ENCODE results near the gene C11orf24. TPM values are rescaled to one million over a fixed set of nuclear protein-coding genes. Genes with fewer than 3 reads are reported as not detected.

Gene C11orf24
- total RNA-seq, 1 donor from 2014 or later = 123 TPM

- no peaks in the 10 kb centered on the region for H3K27me3 ChIP-seq
- no peaks in the 10 kb centered on the region for H3K4me1 ChIP-seq
- intact Hi-C loops (cut with DNase I) = no loop called here
- peak in 1 of 2 donors; percentile 58 for DNase-seq (ENCODE audit: low spot score in 2 of 2)
- no peak overlapping the region for H3K4me3 ChIP-seq
- peaks cover 68 to 76% of the 10 kb centered on the region in 2 donors for H3K36me3 ChIP-seq
- no peak for TF ChIP-seq CTCF (IDR thresholded peaks at IDR 0.05)
- no peaks in the 10 kb centered on the region for H3K9me3 ChIP-seq
- no peak overlapping the region for H3K27ac ChIP-seq
These were observed 8.2 kb downstream of the C11orf24 start for GRCh38 chr11:68263444-68264035.

GRCh38 chr11:68262544-68262827, 9.3 kb downstream of the C11orf24 start:
- no peak for TF ChIP-seq CTCF (IDR thresholded peaks at IDR 0.05)
- Histone ChIP-seq H3K4me1 (peaks cover 0 to 3% of the 10 kb centered on the region in 2 donors), H3K9me3 (no peaks in the 10 kb centered on the region), H3K27ac (no peak overlapping the region), H3K36me3 (peaks cover 62 to 70% of the 10 kb centered on the region in 2 donors), H3K27me3 (no peaks in the 10 kb centered on the region), H3K4me3 (no peak overlapping the region)
- intact Hi-C loops (cut with DNase I) = no loop called here
- DNase-seq (ENCODE audit: low spot score in 2 of 2) = peak in 1 of 2 donors; percentile 46

GRCh38 chr11:68261749-68262543, 9.8 kb downstream of the C11orf24 start:
- H3K9me3 ChIP-seq = no peaks in the 10 kb centered on the region
- H3K36me3 ChIP-seq = peaks cover 56 to 64% of the 10 kb centered on the region in 2 donors
- peak in 1 of 2 donors; percentile 56 for DNase-seq (ENCODE audit: low spot score in 2 of 2)
- no peak overlapping the region for H3K4me3 ChIP-seq
- no peak for TF ChIP-seq CTCF (IDR thresholded peaks at IDR 0.05)
- intact Hi-C loops (cut with DNase I) = no loop called here
- H3K27ac ChIP-seq = no peak overlapping the region
- H3K4me1 ChIP-seq = peaks cover 0 to 3% of the 10 kb centered on the region in 2 donors
- no peaks in the 10 kb centered on the region for H3K27me3 ChIP-seq

- Histone ChIP-seq H3K36me3 (peaks cover 47 to 55% of the 10 kb centered on the region in 2 donors), H3K4me3 (no peak overlapping the region), H3K4me1 (peaks cover 0 to 3% of the 10 kb centered on the region in 2 donors), H3K27ac (no peak overlapping the region), H3K9me3 (no peaks in the 10 kb centered on the region), H3K27me3 (no peaks in the 10 kb centered on the region)
- TF ChIP-seq CTCF (IDR thresholded peaks at IDR 0.05) = no peak
- intact Hi-C loops (cut with DNase I) = no loop called here
- DNase-seq (ENCODE audit: low spot score in 2 of 2) = peak in 1 of 2 donors; percentile 50
These were observed 10.8 kb downstream of the C11orf24 start for GRCh38 chr11:68261006-68261405.

GRCh38 chr11:68260484-68260883, 11.3 kb downstream of the C11orf24 start:
- no peaks in the 10 kb centered on the region for H3K9me3 ChIP-seq
- intact Hi-C loops (cut with DNase I) = no loop called here
- TF ChIP-seq CTCF (IDR thresholded peaks at IDR 0.05) = no peak
- no peaks in the 10 kb centered on the region for H3K27me3 ChIP-seq
- H3K36me3 ChIP-seq = peaks cover 44 to 50% of the 10 kb centered on the region in 2 donors
- H3K27ac ChIP-seq = no peak overlapping the region
- peak in 1 of 2 donors; percentile 44 for DNase-seq (ENCODE audit: low spot score in 2 of 2)
- H3K4me1 ChIP-seq = peaks cover 0 to 3% of the 10 kb centered on the region in 2 donors
- H3K4me3 ChIP-seq = no peak overlapping the region

All from ascending aorta (tissue), 2 donors.